Activated naive CD8-positive, alpha-beta T cell treated with anti-CD3 and anti-CD28 coated beads, Interleukin-2, amount 10 ng/mL, durations not matched to agents 7 days and 5 days (primary cell): Measurements from ENCODE around the gene ARRDC3. TPM values are rescaled to one million over a fixed set of nuclear protein-coding genes. Genes with fewer than 3 reads are reported as not detected.
"Not testable (repeated sequence)": the region's sequence is repeated elsewhere in the genome, so short reads cannot be mapped to it uniquely, and the experiment has no call there.

Experiments used
- ATAC-seq: fragments of 150-1000 bp; cut with Tn5 transposase; one replicate; pipeline ENCODE4 v1.10.0; 2021; ENCODE audit warnings: low read depth, moderate library complexity
- POLR2A ChIA-PET: fragments of 350-600 bp; sonication (Branson Sonifier 250); formaldehyde crosslinking; loops from one replicate; lab custom pipeline; 2021; ENCODE audit warnings: antibody characterized with exemption; lab: Charles Lee
- DNase-seq: peaks from one replicate; pipeline ENCODE4 v3.0.0; 2021
- H3K27ac Mint-ChIP-seq: one replicate; pipeline ENCODE4 v1.8.0; 2022; ENCODE audit warnings: mild to moderate bottlenecking, mixed read lengths
- H3K27me3 Mint-ChIP-seq: one replicate; pipeline ENCODE4 v1.8.0; 2022; ENCODE audit warnings: mild to moderate bottlenecking, moderate library complexity, mixed read lengths
- H3K36me3 Mint-ChIP-seq: one replicate; pipeline ENCODE4 v1.8.0; 2021; ENCODE audit warnings: mild to moderate bottlenecking, mixed read lengths
- H3K4me1 Mint-ChIP-seq: one replicate; pipeline ENCODE4 v1.8.0; 2021; ENCODE audit warnings: mixed read lengths
- H3K4me3 Mint-ChIP-seq: one replicate; pipeline ENCODE4 v1.8.0; 2022; ENCODE audit warnings: mild to moderate bottlenecking, moderate library complexity, mixed read lengths
- H3K9me3 Mint-ChIP-seq: one replicate; pipeline ENCODE4 v1.8.0; 2021; ENCODE audit warnings: mixed read lengths
- total RNA-seq, 2 experiments: library from RNA; stranded (reverse); gene quantifications; one replicate each; pipeline ENCODE4 v1.2.3, GENCODE V29; 2021

ARRDC3 gene
- total RNA-seq, 2 experiments from 2014 or later: 87.3 to 90.6 TPM

- no peak for ATAC-seq
- Mint-ChIP-seq H3K4me3 (no peak overlapping the region), H3K9me3 (peaks cover 14% of the 10 kb centered on the region), H3K36me3 (peaks cover 36% of the 10 kb centered on the region), H3K27me3 (no peaks in the 10 kb centered on the region), H3K27ac (no peak overlapping the region), H3K4me1 (peaks cover 17% of the 10 kb centered on the region)
- no peak for DNase-seq
- POLR2A ChIA-PET: no interaction called here
Observed at GRCh38 chr5:91365498-91365897, 17.6 kb downstream of the ARRDC3 start.

- peaks cover 19% of the 10 kb centered on the region for H3K36me3 Mint-ChIP-seq
- ATAC-seq (no peak), DNase-seq (no peak)
- peaks cover 14% of the 10 kb centered on the region for H3K4me1 Mint-ChIP-seq
- H3K27ac Mint-ChIP-seq: no peak overlapping the region
- H3K4me3 Mint-ChIP-seq: no peak overlapping the region
- POLR2A ChIA-PET: interaction anchor here (1.0 kb wide), 1 partner anchor 17 kb away, joined by 3 read pairs; no protein-coding TSS in a partner anchor
- no peaks in the 10 kb centered on the region for H3K27me3 Mint-ChIP-seq
- H3K9me3 Mint-ChIP-seq: peaks cover 14% of the 10 kb centered on the region
Observed at GRCh38 chr5:91362935-91363334, 20.2 kb downstream of the ARRDC3 start.

DNA sequence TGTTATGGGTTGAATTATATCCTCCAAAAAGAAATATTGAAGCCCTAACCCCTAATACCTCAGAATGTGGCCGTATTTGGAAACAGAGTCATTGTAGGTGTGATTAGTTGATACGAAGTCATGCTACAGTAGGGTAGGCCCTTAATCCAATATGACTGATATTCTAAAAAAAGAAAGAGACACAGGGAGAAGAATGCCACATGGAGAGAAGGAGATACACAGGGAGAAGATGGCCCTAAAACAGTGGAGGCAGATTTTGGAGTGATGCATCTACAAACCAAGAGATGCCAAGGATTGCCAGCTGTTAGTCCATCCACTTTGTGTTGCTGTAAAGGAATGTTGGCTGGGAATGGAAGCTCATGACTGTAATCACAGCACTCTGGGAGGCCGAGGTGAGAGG, 21.3 kb downstream of the ARRDC3 start:
- H3K36me3 Mint-ChIP-seq: peaks cover 16% of the 10 kb centered on the region
- H3K9me3 Mint-ChIP-seq: peaks cover 14% of the 10 kb centered on the region
- POLR2A ChIA-PET: interaction anchor here (1.6 kb wide), 1 partner anchor 21 kb away, joined by 7 read pairs; the partner anchor contains the start of gene ARRDC3
- no peak for ATAC-seq
- H3K27me3 Mint-ChIP-seq: no peaks in the 10 kb centered on the region
- no peak for DNase-seq
- H3K4me1 Mint-ChIP-seq: peaks cover 14% of the 10 kb centered on the region
- no peak overlapping the region for H3K4me3 Mint-ChIP-seq
- H3K27ac Mint-ChIP-seq: no peak overlapping the region

DNA sequence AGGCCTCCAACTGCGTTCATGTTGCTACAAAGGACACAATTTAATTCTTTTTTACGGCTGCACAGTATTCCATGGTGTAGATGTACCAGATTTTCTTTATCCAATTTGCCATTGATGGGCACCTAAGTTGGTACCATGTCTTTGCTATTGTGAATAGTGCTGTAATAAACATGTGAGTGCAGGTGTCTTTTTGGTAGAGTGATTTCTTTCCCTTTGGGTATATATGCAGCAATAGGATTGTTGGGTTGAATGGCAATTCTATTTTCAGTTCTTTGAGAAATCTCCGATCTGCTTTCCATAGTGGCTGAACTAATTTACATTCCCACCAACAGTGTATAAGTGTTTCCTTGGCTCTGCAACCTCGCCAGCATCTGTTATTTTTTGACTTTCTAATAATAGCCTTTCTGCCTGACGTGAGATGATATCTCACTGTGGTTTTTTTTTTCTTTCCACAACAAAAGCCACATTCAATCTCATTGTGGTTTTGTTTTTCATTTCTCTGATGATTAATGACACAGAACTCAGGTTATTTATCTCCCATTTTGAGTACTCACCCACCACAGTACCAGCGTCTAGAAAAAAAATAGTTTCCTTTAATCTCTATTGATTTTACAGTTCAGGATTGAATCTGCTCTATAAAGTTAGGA, 21.9 kb downstream of the ARRDC3 start:
- POLR2A ChIA-PET: interaction anchor here (1.6 kb wide), 1 partner anchor 22 kb away, joined by 7 read pairs; the partner anchor contains the start of gene ARRDC3
- H3K36me3 Mint-ChIP-seq: peaks cover 14% of the 10 kb centered on the region
- no peak overlapping the region for H3K4me3 Mint-ChIP-seq
- ATAC-seq: peak; percentile 52
- H3K27ac Mint-ChIP-seq: peak overlapping the region; percentile 50
- peaks cover 14% of the 10 kb centered on the region for H3K4me1 Mint-ChIP-seq
- peaks cover 14% of the 10 kb centered on the region for H3K9me3 Mint-ChIP-seq
- no peaks in the 10 kb centered on the region for H3K27me3 Mint-ChIP-seq
- no peak for DNase-seq

- POLR2A ChIA-PET: no interaction called here
- Mint-ChIP-seq H3K27ac (no peak overlapping the region), H3K36me3 (peaks cover 11% of the 10 kb centered on the region), H3K4me3 (no peak overlapping the region), H3K4me1 (peaks cover 16% of the 10 kb centered on the region), H3K27me3 (no peaks in the 10 kb centered on the region), H3K9me3 (peaks cover 15% of the 10 kb centered on the region)
- DNase-seq (no peak), ATAC-seq (no peak)
Observed at GRCh38 chr5:91359962-91360609, 23.0 kb downstream of the ARRDC3 start.

DNA sequence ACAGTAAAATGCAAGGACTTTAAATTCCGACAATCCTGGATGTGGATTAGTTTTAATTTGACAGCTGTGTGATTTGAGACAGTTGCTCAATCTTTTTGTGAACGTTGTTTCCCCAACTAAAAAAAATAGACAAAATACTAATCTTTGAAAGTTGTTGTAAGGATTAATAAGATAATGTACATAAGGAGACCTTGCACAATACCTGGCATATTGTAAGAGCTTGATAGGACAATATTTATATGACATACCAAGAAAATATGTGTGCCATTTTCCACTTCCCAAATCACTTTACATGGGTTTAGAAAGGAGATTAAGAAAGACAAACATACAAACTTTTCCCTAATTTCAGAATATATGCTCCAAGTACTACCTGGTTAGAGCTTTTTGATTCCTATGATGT, 25.3 kb downstream of the ARRDC3 start:
- Mint-ChIP-seq H3K27ac (no peak overlapping the region), H3K36me3 (peaks cover 11% of the 10 kb centered on the region), H3K4me3 (no peak overlapping the region), H3K4me1 (peaks cover 20% of the 10 kb centered on the region), H3K27me3 (no peaks in the 10 kb centered on the region), H3K9me3 (peaks cover 15% of the 10 kb centered on the region)
- POLR2A ChIA-PET: interaction anchor here (1.4 kb wide), 1 partner anchor 23 kb away, joined by 3 read pairs; no protein-coding TSS in a partner anchor
- no peak for DNase-seq
- no peak for ATAC-seq

GRCh38 chr5:91357012-91357634, 26.0 kb downstream of the ARRDC3 start:
- H3K9me3 Mint-ChIP-seq: peaks cover 15% of the 10 kb centered on the region
- ATAC-seq: no peak
- H3K27ac Mint-ChIP-seq: no peak overlapping the region
- H3K27me3 Mint-ChIP-seq: no peaks in the 10 kb centered on the region
- H3K4me3 Mint-ChIP-seq: no peak overlapping the region
- no peak for DNase-seq
- H3K4me1 Mint-ChIP-seq: peaks cover 20% of the 10 kb centered on the region
- peaks cover 11% of the 10 kb centered on the region for H3K36me3 Mint-ChIP-seq
- POLR2A ChIA-PET: interaction anchor here (1.4 kb wide), 1 partner anchor 24 kb away, joined by 3 read pairs; no protein-coding TSS in a partner anchor

GRCh38 chr5:91354867-91355266, 28.2 kb downstream of the ARRDC3 start:
- H3K27me3 Mint-ChIP-seq, H3K27ac Mint-ChIP-seq, H3K36me3 Mint-ChIP-seq, H3K4me1 Mint-ChIP-seq, POLR2A ChIA-PET, ATAC-seq, H3K9me3 Mint-ChIP-seq, H3K4me3 Mint-ChIP-seq, DNase-seq: not testable (repeated sequence)

- H3K27ac Mint-ChIP-seq: no peak overlapping the region
- H3K4me1 Mint-ChIP-seq: peaks cover 9% of the 10 kb centered on the region
- no peak overlapping the region for H3K4me3 Mint-ChIP-seq
- ATAC-seq (no peak), DNase-seq (no peak)
- H3K9me3 Mint-ChIP-seq: peaks cover 13% of the 10 kb centered on the region
- POLR2A ChIA-PET: no interaction called here
- H3K36me3 Mint-ChIP-seq: peaks cover 7% of the 10 kb centered on the region
- H3K27me3 Mint-ChIP-seq: peaks cover 5% of the 10 kb centered on the region
Observed at GRCh38 chr5:91352831-91353695, 30.1 kb downstream of the ARRDC3 start.

GRCh38 chr5:91345461-91345860, 37.7 kb downstream of the ARRDC3 start:
- no peak overlapping the region for H3K4me3 Mint-ChIP-seq
- no peak for ATAC-seq
- peaks cover 6% of the 10 kb centered on the region for H3K36me3 Mint-ChIP-seq
- peaks cover 10% of the 10 kb centered on the region for H3K9me3 Mint-ChIP-seq
- no peak for DNase-seq
- H3K4me1 Mint-ChIP-seq: peaks cover 2% of the 10 kb centered on the region
- H3K27me3 Mint-ChIP-seq: no peaks in the 10 kb centered on the region
- H3K27ac Mint-ChIP-seq: no peak overlapping the region
- POLR2A ChIA-PET: no interaction called here

DNA sequence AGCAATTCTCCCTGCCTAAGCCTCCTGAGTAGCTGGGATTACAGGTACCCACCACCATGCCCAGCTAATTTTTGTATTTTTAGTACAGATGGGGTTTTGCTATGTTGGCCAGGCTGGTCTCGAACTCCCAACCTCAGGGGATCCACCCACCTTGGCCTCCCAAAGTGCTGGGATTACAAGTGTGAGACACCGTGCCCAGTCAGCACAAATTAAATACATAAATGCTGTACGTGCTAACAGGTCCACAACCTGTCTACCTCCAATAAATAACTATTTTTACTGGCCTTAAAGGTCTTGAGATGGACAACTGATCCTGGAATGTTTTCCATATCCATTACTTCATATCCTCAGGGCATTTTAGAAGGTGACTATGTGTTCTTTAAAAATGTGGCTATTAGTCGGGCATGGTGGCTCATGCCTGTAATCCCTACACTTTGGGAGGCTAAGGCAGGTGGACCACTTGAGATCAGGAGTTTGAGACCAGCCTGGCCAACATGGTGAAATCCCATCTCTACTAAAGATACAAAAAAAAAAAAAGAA, 38.4 kb downstream of the ARRDC3 start:
- H3K9me3 Mint-ChIP-seq, H3K36me3 Mint-ChIP-seq, POLR2A ChIA-PET, H3K27ac Mint-ChIP-seq, H3K4me3 Mint-ChIP-seq, H3K4me1 Mint-ChIP-seq, ATAC-seq, H3K27me3 Mint-ChIP-seq, DNase-seq: not testable (repeated sequence)

DNA sequence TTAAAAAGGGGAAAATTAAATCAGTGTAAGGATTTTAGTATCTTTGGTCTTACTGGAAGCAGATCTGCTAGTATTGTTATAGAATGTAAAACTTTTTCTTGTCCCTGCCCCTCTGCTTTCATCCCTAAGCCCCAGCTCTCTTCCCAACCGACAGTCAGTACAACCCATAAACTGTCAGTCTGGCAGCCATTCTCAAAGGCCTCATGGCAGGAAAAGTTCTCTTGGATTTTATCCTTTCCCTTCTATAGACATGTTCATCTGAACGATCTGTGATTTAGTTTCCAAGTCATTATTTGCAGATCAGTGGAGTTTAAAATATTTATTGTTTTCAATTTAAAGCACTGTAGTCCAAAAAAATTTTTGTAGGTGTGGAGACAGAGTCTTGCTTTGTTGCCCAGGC, 39.2 kb downstream of the ARRDC3 start:
- peaks cover 6% of the 10 kb centered on the region for H3K9me3 Mint-ChIP-seq
- H3K4me1 Mint-ChIP-seq: no peaks in the 10 kb centered on the region
- POLR2A ChIA-PET: no interaction called here
- no peak overlapping the region for H3K4me3 Mint-ChIP-seq
- peaks cover 2% of the 10 kb centered on the region for H3K36me3 Mint-ChIP-seq
- no peaks in the 10 kb centered on the region for H3K27me3 Mint-ChIP-seq
- ATAC-seq (no peak), DNase-seq (no peak)
- H3K27ac Mint-ChIP-seq: no peak overlapping the region

- H3K4me1 Mint-ChIP-seq, H3K4me3 Mint-ChIP-seq, ATAC-seq, H3K9me3 Mint-ChIP-seq, POLR2A ChIA-PET, H3K27ac Mint-ChIP-seq, H3K27me3 Mint-ChIP-seq, H3K36me3 Mint-ChIP-seq, DNase-seq: not testable (repeated sequence)
Observed at GRCh38 chr5:91342931-91343330, 40.2 kb downstream of the ARRDC3 start.
